HG03565 (cell line): ENCODE measurements around the gene KCNH1.
A peak's percentile ranks its signal among the peaks of the same experiment; 100 is the strongest.

Experiments
- ATAC-seq: cut with Tn5 transposase; IDR thresholded peaks from one replicate; pipeline ENCODE4 v1.9.1; 2021; ENCODE audit warnings: mild to moderate bottlenecking, moderate library complexity; ENCODE audit not compliant: unreplicated experiment

KCNH1 gene

GRCh38 chr1:210728437-210729149, 405.4 kb downstream of the KCNH1 start:
- no peak for ATAC-seq

- ATAC-seq, result no peak
Observed at GRCh38 chr1:210727709-210728108, 406.2 kb downstream of the KCNH1 start.

- ATAC-seq, result no peak
Observed at GRCh38 chr1:210726621-210727020, 407.3 kb downstream of the KCNH1 start.

- ATAC-seq, result no peak
Observed at GRCh38 chr1:210724768-210725167, 409.2 kb downstream of the KCNH1 start.

GRCh38 chr1:210723646-210724045, 410.3 kb downstream of the KCNH1 start:
- no peak for ATAC-seq

GRCh38 chr1:210722410-210723081, 411.4 kb downstream of the KCNH1 start:
- no peak for ATAC-seq

- no peak for ATAC-seq
Observed at GRCh38 chr1:210715072-210715471, 418.9 kb downstream of the KCNH1 start.

GRCh38 chr1:210711825-210712612, 421.9 kb downstream of the KCNH1 start:
- ATAC-seq, result no peak

- ATAC-seq, result no peak
Observed at GRCh38 chr1:210709701-210710100, 424.2 kb downstream of the KCNH1 start.

- ATAC-seq, result no peak
Observed at GRCh38 chr1:210707300-210708240, 426.4 kb downstream of the KCNH1 start.

GRCh38 chr1:210706246-210706645, 427.7 kb downstream of the KCNH1 start:
- ATAC-seq, result no peak

- ATAC-seq, result no peak
Observed at GRCh38 chr1:210705086-210705485, 428.9 kb downstream of the KCNH1 start.

- no peak for ATAC-seq
Observed at GRCh38 chr1:210703593-210703992, 430.4 kb downstream of the KCNH1 start.

- ATAC-seq, result no peak
Observed at GRCh38 chr1:210702506-210702905, 431.4 kb downstream of the KCNH1 start.

GRCh38 chr1:210700511-210700910, 433.4 kb downstream of the KCNH1 start:
- no peak for ATAC-seq

GRCh38 chr1:210700083-210700482, 433.9 kb downstream of the KCNH1 start:
- ATAC-seq, result no peak

GRCh38 chr1:210698661-210699060, 435.3 kb downstream of the KCNH1 start:
- ATAC-seq, result no peak

GRCh38 chr1:210697185-210697584, 436.8 kb downstream of the KCNH1 start:
- no peak for ATAC-seq

- ATAC-seq, result peak; percentile 98
Observed at GRCh38 chr1:210696709-210697108, 437.2 kb downstream of the KCNH1 start.

GRCh38 chr1:210695026-210695425, 438.9 kb downstream of the KCNH1 start:
- ATAC-seq, result no peak

GRCh38 chr1:210692796-210693195, 441.2 kb downstream of the KCNH1 start:
- peak; percentile 24 for ATAC-seq
